HEK293T (cell line): Measurements from ENCODE around the gene EML6.

Source experiments
- CTCF ChIA-PET: fragments of 350-600 bp; formaldehyde crosslinking; extraction: SDS; loops from one replicate; lab custom pipeline; 2021; ENCODE audit warnings: antibody characterized with exemption, inconsistent platforms; lab: Yijun Ruan, JAX
- POLR2A ChIA-PET: fragments of 350-600 bp; formaldehyde crosslinking; extraction: SDS; loops from one replicate; lab custom pipeline; 2020; ENCODE audit warnings: antibody characterized with exemption, inconsistent platforms; lab: Yijun Ruan, JAX
- DNase-seq: peaks from one replicate; pipeline ENCODE4 v3.0.0; 2012; ENCODE audit warnings: mixed read lengths; ENCODE audit errors: extremely low spot score
- ARNT ChIP-seq: fragments of 450-650 bp; IDR thresholded peaks from 2 replicates; pipeline ENCODE4 v1.6.1; 2017; ENCODE audit warnings: mild to moderate bottlenecking
- BHLHE40 ChIP-seq: fragments of 450-650 bp; IDR thresholded peaks from 2 replicates; pipeline ENCODE4 v1.6.1; 2016; ENCODE audit warnings: mild to moderate bottlenecking, moderate library complexity, borderline replicate concordance
- CTBP1 ChIP-seq: fragments of 450-650 bp; IDR thresholded peaks from 2 replicates; pipeline ENCODE4 v1.6.1; 2016; ENCODE audit warnings: borderline replicate concordance
- ELF4 ChIP-seq: fragments of 450-650 bp; IDR thresholded peaks from 2 replicates; pipeline ENCODE4 v1.6.1; 2017; ENCODE audit warnings: antibody characterized with exemption
- FOXA1 ChIP-seq: fragments of 450-650 bp; IDR thresholded peaks from 2 replicates; pipeline ENCODE4 v1.6.1; 2016; ENCODE audit warnings: mild to moderate bottlenecking
- FOXK2 ChIP-seq: fragments of 450-650 bp; IDR thresholded peaks from 2 replicates; pipeline ENCODE4 v1.6.1; 2016; ENCODE audit warnings: mild to moderate bottlenecking
- FOXM1 ChIP-seq: fragments of 450-650 bp; IDR thresholded peaks from 2 replicates; pipeline ENCODE4 v1.6.1; 2017; ENCODE audit warnings: mild to moderate bottlenecking, borderline replicate concordance
- HDGF ChIP-seq: fragments of 450-650 bp; IDR thresholded peaks from 2 replicates; pipeline ENCODE4 v1.6.1; 2017; ENCODE audit warnings: antibody characterized with exemption, borderline replicate concordance
- L3MBTL2 ChIP-seq: fragments of 450-650 bp; conservative IDR thresholded peaks from 2 replicates; pipeline ENCODE4 v1.6.1; 2016; ENCODE audit warnings: mild to moderate bottlenecking
- LEF1 ChIP-seq: fragments of 450-650 bp; IDR thresholded peaks from 2 replicates; pipeline ENCODE4 v1.6.1; 2017; ENCODE audit warnings: mild to moderate bottlenecking, borderline replicate concordance
- NFRKB ChIP-seq: fragments of 450-650 bp; IDR thresholded peaks from 2 replicates; pipeline ENCODE4 v1.6.1; 2016; ENCODE audit warnings: mild to moderate bottlenecking, moderate library complexity
- PKNOX1 ChIP-seq: fragments of 450-650 bp; IDR thresholded peaks from 2 replicates; pipeline ENCODE4 v1.6.1; 2016
- SP1 ChIP-seq: fragments of 450-650 bp; IDR thresholded peaks from 2 replicates; pipeline ENCODE4 v1.6.1; 2017
- SUZ12 ChIP-seq: fragments of 450-650 bp; IDR thresholded peaks from 2 replicates; pipeline ENCODE4 v1.6.1; 2016; ENCODE audit warnings: mild to moderate bottlenecking
- TARDBP ChIP-seq: fragments of 450-650 bp; IDR thresholded peaks from 2 replicates; pipeline ENCODE4 v1.6.1; 2016
- ZNF384 ChIP-seq: fragments of 450-650 bp; IDR thresholded peaks from 2 replicates; pipeline ENCODE4 v1.6.1; 2016

Gene EML6

GRCh38 chr2:54975598-54976492 is 252.4 kb downstream of the EML6 start:
- no peak for TF ChIP-seq SUZ12
- TF ChIP-seq FOXA1: no peak
- TF ChIP-seq CTBP1: no peak
- TF ChIP-seq SP1: no peak
- no peak for TF ChIP-seq BHLHE40
- TF ChIP-seq L3MBTL2: no peak
- no peak for DNase-seq
- ChIA-PET POLR2A (no interaction called here), CTCF (interaction anchor here (0.6 kb wide), 1 partner anchor 192 kb away, joined by 3 read pairs; no protein-coding TSS in a partner anchor)

- DNase-seq: no peak
- CTCF ChIA-PET: no interaction called here
- POLR2A ChIA-PET: interaction anchor here (0.6 kb wide), 1 partner anchor 172 kb away, joined by 3 read pairs; no protein-coding TSS in a partner anchor
- no peak for TF ChIP-seq L3MBTL2
- TF ChIP-seq HDGF: no peak
- no peak for TF ChIP-seq SUZ12
- TF ChIP-seq SP1: no peak
- no peak for TF ChIP-seq CTBP1
- TF ChIP-seq BHLHE40: no peak
- TF ChIP-seq FOXA1: no peak
- no peak for TF ChIP-seq TARDBP
- no peak for TF ChIP-seq FOXK2
- TF ChIP-seq LEF1: no peak
- no peak for TF ChIP-seq ARNT
- TF ChIP-seq FOXM1: no peak
- TF ChIP-seq NFRKB: no peak
- TF ChIP-seq ZNF384: no peak
- no peak for TF ChIP-seq PKNOX1
- TF ChIP-seq ELF4: no peak
Observed at GRCh38 chr2:54977149-54977548, 253.7 kb downstream of the EML6 start.

GRCh38 chr2:54979321-54980044 is 256.0 kb downstream of the EML6 start:
- TF ChIP-seq ARNT: no peak
- TF ChIP-seq FOXM1: no peak
- no peak for TF ChIP-seq LEF1
- TF ChIP-seq ELF4: no peak
- TF ChIP-seq SUZ12: no peak
- no peak for TF ChIP-seq SP1
- POLR2A ChIA-PET: interaction anchor here (0.6 kb wide), 1 partner anchor 35 kb away, joined by 3 read pairs; no protein-coding TSS in a partner anchor
- no peak for DNase-seq
- CTCF ChIA-PET: interaction anchor here (0.7 kb wide), 1 partner anchor 509 kb away, joined by 3 read pairs; no protein-coding TSS in a partner anchor

- DNase-seq: no peak
- POLR2A ChIA-PET: no interaction called here
- TF ChIP-seq PKNOX1 (no peak), ELF4 (no peak), ZNF384 (no peak), FOXK2 (no peak), NFRKB (no peak), ARNT (no peak), HDGF (no peak), SUZ12 (no peak), BHLHE40 (no peak), CTBP1 (no peak), FOXM1 (no peak), FOXA1 (no peak), L3MBTL2 (no peak), SP1 (no peak), TARDBP (no peak), LEF1 (no peak)
- CTCF ChIA-PET: interaction anchor here (0.7 kb wide), 1 partner anchor 8 kb away, joined by 8 read pairs; no protein-coding TSS in a partner anchor
Observed at GRCh38 chr2:54981385-54981784, 257.9 kb downstream of the EML6 start.

- TF ChIP-seq NFRKB: no peak
- no peak for TF ChIP-seq ZNF384
- no peak for TF ChIP-seq L3MBTL2
- no peak for TF ChIP-seq SP1
- no peak for TF ChIP-seq PKNOX1
- TF ChIP-seq ELF4: no peak
- TF ChIP-seq FOXM1: no peak
- no peak for TF ChIP-seq SUZ12
- TF ChIP-seq FOXK2: no peak
- no peak for TF ChIP-seq HDGF
- TF ChIP-seq TARDBP: no peak
- TF ChIP-seq FOXA1: no peak
- TF ChIP-seq LEF1: no peak
- TF ChIP-seq BHLHE40: no peak
- no peak for TF ChIP-seq ARNT
- ChIA-PET CTCF (no interaction called here), POLR2A (no interaction called here)
- DNase-seq: no peak
Observed at GRCh38 chr2:54983345-54984220, 260.1 kb downstream of the EML6 start.
